Measurements from ENCODE around the gene ATG10.
A peak's percentile ranks its signal among the peaks of the same experiment; 100 is the strongest.

Gene ATG10

DNA sequence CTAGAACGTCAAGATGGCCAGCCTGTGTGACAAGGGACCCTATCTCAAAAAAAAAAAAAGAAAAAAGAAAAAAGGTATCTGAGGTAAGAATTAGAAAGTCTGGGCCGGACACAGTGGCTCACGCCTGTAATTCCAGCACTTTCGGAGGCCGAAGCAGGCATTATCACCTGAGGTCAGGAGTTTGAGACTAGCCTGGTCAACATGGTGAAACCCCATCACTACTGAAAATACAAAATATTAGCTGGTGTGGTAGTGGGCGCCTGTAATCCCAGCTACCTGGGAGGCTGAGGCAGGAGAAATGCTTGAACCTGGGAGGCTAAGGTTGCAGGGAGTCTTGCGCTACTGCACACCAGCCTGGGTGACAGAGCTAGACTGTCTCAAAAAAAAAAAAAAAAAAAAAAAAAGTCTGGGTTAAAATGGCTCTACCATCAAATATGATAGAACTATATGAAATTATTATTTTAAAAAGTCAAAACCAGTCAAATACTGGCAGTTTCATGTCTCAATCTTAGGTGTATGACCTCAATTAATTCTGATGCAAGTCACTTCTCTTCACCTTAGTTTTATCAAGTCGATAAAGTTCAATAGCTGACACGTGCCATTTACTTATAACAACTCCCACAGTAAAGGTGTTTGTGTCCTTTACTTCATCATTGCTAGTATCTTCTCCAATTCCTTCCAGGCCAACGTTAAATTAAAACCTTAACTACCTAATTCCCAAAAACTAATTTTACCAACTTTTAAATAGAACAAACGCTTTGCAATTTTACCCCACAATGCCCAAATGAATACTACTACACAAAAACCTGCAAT is 305.2 kb downstream of the ATG10 start:
- DNase-seq (ENCODE audit: low read depth in 2 of 2) = no peak

DNA sequence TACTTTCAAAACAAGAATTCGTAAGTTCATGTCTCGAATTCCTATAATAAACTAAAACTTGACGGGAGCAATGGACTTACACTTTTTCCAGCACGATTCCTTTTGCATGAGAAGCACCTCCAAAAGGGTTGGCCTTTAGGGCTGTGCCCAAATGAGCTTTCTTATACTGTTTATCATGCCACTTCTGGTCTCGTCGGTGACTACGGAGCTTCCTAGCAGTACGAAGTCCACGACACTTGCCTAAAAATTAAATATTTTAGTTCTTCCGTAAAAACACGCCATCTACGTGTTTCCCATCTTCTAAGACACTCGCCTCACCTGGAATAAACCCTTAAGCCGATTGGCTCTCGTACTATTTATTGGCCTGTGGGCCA is 305.8 kb downstream of the ATG10 start:
- no peak for DNase-seq (ENCODE audit: low read depth in 2 of 2)

DNA sequence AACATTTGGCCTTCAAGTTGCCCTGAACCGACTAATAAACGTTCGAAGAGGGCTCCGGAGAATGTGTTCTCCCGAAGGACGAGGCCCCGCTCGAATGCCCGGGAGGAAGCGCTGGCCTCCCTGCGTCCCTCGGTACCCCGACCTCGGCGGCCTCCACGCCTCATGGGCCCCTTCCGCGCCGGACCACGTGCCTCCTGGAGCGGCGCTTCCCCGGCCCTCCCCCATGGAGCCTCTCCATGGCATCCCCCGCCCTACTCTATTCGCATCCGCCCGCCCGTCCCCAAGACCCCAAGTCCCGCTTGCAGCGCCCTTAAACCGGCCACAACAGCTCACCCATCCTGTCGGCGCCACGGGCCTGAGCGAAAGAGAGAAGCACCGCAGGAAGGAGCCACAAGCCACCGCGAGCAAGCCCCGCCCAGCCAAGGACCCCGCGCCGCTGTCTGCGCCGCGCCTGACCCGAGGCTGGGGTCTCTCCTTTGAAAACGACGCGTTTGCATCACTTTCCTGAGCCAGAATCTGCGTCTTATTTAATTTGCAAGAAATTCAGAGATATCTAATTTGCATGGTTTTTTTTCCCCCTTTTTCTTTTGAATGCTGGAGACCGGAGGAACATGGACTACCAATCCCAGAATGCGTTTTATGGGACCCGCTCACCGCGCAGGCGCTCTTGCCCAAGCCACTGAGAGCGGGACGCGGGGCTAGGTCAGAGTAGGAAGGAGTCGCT is 306.3 kb downstream of the ATG10 start, which contains the start of gene RPS23:
Gene RPS23 (minus strand): TSS at position 368 of the 724 bp plus-strand sequence. CDS start 31 bp downstream, at position 337.
- DNase-seq (ENCODE audit: low read depth in 2 of 2) = peak; percentile 69 to 78

DNA sequence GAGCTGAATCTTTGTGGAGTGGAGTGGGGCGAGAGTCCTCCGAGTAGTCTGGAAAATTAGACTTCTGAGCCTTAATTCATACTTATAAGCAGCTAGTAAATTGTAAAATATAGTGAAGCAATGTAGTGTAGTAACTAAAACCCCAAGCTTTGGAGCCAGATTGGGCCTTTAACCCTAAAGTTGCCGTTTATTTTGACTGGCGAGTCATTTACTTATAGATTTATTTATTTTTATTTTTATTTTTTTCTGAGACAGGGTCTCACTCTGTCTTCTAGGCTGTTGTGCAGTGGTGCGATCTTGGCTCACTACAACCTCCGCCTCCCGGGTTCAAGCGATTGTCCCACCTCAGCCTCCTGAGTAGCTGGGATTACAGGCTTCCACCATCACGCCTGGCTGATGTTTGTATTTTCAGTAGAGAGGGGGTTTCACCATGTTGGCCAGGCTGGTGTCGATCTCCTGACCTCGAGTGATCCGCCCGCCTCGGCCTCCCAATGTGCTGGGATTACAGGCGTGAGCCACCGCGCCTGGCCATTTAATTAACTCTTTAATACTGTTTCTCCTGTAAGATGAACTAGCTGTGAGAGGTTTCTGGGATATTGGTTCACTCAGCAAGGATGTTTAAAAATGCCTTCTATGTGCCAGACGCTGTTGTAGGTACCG is 307.0 kb downstream of the ATG10 start:
- DNase-seq (ENCODE audit: low read depth in 2 of 2) = no peak

GRCh38 chr5:82283893-82284292 is 312.1 kb downstream of the ATG10 start:
- DNase-seq (ENCODE audit: low read depth in 2 of 2) = no peak

- DNase-seq (ENCODE audit: low read depth in 2 of 2) = no peak
These were observed 313.4 kb downstream of the ATG10 start for GRCh38 chr5:82285206-82285605.

DNA sequence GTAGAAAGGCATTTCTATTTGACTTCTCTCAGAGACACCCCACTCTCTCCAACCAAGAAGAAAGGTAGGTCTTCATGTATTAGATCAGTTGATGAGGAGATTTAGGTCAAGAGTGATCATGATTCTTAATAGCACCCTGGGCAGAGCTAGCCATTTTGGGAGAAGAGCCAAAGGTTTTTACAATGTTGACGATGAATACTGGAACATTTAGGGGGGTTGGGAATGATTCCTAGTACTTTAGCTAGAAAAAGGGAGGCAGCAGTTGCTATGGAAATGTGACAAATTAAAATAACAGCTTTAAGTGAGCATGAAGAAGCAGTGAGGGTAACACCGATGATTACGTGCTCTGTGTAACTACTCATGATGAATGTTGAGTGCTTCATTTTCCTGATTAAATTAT is 315.8 kb downstream of the ATG10 start:
- no peak for DNase-seq (ENCODE audit: low read depth in 2 of 2)

DNA sequence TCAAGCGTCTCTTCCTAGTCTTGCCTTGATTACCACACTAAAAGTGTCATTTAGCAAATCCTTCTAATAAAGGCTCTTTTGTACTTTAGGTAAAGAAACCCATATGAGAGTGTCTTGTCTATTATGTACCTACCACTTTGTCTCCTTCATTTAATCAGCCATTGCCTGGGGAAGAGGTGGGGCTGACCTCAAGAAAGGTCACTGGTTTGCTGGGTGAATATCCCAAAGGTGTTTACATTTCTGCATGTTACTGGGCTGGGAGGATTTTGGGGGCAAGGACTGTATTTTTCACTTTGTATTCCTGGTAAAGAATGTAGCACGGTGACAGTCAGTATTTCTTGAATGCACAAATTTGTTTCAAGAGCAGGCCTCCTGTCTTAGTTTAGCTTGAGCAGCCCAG is 318.2 kb downstream of the ATG10 start:
- no peak for DNase-seq (ENCODE audit: low read depth in 2 of 2)

DNA sequence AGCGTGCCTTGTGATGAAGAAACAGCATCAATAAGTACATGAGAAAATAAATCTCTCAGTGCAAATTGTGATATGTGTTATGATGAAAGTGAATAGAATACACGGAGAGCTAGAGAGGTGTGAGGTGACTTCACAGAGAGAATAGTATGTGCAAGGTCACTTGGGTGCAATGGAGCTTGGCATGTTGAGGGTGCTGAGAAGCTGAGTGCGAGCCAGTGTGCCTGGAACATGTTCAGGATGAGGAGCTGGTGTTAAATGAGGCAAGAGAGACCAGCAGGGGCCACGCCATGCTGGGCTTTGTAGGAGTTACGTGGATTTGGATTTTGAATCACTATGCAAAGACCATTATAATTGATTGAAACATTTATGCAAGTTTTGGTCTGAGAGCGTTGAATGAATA is 319.1 kb downstream of the ATG10 start:
- no peak for DNase-seq (ENCODE audit: low read depth in 2 of 2)

DNA sequence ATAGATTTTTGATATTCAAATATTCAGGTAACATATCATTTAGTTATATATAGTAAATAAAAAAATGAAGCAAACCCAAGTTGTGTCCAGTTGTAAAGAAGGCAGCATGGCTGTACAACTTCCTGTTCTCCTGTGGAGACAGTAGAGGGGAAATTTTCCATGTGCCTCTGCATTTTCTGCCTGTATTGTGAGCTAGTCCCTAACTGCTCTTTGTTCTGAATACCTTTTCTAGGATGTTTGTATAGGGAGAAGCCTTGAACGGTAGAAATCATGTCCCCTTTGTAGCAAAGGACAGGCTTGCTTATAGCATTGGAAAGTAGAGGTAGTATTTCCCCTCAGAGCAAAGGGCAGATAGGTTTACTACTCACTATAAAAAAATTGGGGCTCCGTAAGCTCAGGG is 319.6 kb downstream of the ATG10 start:
- no peak for DNase-seq (ENCODE audit: low read depth in 2 of 2)

DNA sequence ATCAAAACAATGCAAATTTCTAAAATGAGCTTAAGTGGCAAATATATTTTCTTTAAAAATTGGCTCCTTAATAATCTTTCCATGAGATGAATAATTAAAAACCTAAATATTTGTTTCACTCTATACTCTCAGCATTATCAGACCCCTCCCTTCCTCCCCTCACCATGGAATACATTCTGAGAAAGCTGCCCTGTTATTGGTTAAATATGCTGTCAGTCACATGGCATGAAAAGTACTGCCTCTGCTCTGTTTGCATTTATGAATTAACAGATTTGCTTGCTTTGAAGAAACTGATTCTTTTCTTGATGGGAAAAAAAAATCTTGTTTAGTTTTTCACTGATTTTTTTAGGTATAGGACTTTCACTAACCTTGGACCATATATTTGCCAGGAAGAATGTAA is 323.3 kb downstream of the ATG10 start:
- DNase-seq (ENCODE audit: low read depth in 2 of 2) = no peak

DNA sequence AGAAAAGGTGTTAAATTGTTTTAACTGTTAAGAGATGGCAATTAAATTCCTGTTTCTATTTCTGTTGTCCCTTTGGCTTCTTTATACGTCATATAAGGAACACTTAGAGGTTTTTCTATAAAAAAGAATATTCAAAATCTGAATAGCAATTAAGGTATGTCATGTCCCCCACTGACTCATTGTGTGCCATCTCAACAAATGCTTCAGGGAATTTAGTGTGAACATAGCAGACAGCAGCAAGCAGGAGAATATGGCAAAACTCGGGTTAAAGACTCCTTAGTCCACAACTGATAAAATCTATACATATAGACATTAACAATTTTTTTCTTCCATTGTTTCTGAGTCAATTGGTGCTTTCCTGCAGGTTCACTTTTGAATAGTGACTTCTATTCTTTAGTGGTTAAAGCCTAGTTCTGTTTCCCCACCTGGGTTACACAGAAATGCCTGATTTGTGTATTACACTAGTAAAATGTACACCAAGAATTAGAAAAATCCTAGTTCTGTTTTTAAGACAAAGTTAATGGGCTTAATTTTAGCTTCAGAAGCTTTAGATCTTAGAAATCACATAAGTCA is 324.2 kb downstream of the ATG10 start:
- no peak for DNase-seq (ENCODE audit: low read depth in 2 of 2)

- no peak for DNase-seq (ENCODE audit: low read depth in 2 of 2)
These were observed 325.1 kb downstream of the ATG10 start for GRCh38 chr5:82296929-82297328.

- DNase-seq (ENCODE audit: low read depth in 2 of 2) = no peak
These were observed 325.9 kb downstream of the ATG10 start for GRCh38 chr5:82297711-82298110.

DNA sequence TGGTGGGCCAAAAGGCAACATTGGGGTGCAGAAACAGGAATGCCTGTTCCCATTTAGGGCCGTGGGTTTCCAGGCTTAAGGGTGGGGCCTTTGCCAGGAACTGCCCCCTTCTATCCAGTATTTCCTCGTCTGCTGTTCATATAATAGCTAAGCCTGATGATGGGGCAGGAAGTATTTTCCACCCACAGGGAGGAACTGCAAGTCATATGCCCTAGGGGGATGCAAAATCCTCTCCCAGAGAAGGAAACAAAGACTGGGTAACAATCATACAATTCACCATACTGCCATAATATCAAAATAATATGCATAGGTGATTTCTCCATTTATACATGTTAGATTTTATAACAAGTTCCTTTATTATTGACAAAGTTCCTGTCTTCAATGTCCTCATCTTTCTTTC is 326.8 kb downstream of the ATG10 start:
- DNase-seq (ENCODE audit: low read depth in 2 of 2) = no peak

GRCh38 chr5:82301190-82301589 is 329.4 kb downstream of the ATG10 start:
- DNase-seq (ENCODE audit: low read depth in 2 of 2) = no peak

Measured in stimulated activated CD8-positive, alpha-beta memory T cell treated with anti-CD3 and anti-CD28 coated beads, Interleukin-2, amount 100 ng/mL, for 1 hour (primary cell).